ENCODE data around the gene PXN. TPM values are rescaled to one million over a fixed set of nuclear protein-coding genes. Genes with fewer than 3 reads are reported as not detected.

Gene PXN
- total and polyA plus RNA-seq, 2 of the 13 experiments (the other 11 are each of a cell fraction or from before 2014, with no cell fraction given) = 13.6 to 14.2 TPM

DNA sequence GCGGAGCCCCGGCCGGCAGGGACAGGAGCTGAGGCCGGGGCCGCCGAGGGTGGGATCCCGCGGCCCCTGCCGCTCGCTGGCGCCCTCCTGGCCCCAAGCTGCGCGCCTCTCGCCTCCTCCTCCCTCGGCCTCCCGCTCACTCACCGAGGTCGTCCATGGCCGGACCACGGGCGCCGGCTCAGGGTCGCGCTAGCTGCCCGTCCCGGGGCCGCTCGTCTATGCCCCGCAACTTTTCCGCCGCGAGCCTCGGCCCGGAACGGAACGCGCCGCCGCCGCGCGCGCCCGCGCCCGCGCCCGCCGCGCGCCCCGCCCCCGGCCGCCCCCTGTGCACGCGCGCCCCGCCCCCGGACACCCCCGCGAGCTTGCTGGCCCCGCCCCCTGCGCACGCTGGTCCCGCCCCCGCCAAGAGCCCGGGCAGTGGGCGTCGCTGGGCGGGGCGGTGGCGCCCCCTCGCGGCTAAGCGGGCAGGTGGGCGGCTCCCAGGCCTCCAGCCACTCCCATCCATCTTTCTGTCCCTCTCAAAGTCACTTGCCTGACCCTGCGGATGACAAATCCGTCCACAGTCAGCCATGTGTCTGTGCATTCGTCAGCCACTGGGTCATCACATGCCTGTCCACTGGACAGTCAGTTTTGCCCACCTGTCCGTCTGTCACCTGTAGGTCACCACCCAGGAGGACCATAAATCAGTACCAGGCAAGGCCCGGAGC is at the start of gene PXN (continued):
- TF ChIP-seq SUZ12 (IDR thresholded peaks at IDR 0.05; ENCODE audit: low read depth, low read length) = no peak
- no peak for TF ChIP-seq ZBTB25 (CRISPR knock-in tag; IDR thresholded peaks at IDR 0.05)
- TF ChIP-seq SMAD9 (CRISPR knock-in tag; IDR thresholded peaks at IDR 0.05) = no peak
- TF ChIP-seq CBFB (CRISPR knock-in tag; IDR thresholded peaks at IDR 0.05) = no peak
- no peak for TF ChIP-seq DBP (CRISPR knock-in tag; IDR thresholded peaks at IDR 0.05; ENCODE audit: not compliant biosample characterization)
- no peak for TF ChIP-seq ZNF484 (CRISPR knock-in tag; IDR thresholded peaks at IDR 0.05; ENCODE audit: borderline replicate concordance, low read depth)
- TF ChIP-seq ZNF607 (CRISPR knock-in tag; IDR thresholded peaks at IDR 0.05; ENCODE audit: borderline replicate concordance) = no peak
- no peak for TF ChIP-seq ZHX1 (CRISPR knock-in tag; IDR thresholded peaks at IDR 0.05; ENCODE audit: low read depth)
- TF ChIP-seq ZNF407 (CRISPR knock-in tag; IDR thresholded peaks at IDR 0.05; ENCODE audit: not compliant biosample characterization) = no peak
- TF ChIP-seq ZNF230 (CRISPR knock-in tag; IDR thresholded peaks at IDR 0.05) = no peak
- no peak for TF ChIP-seq MBNL3 (CRISPR knock-in tag; conservative IDR thresholded peaks at IDR 0.05)
- TF ChIP-seq ZNF589 (CRISPR knock-in tag; conservative IDR thresholded peaks at IDR 0.05) = no peak
- TF ChIP-seq CHD4 (IDR thresholded peaks at IDR 0.05; ENCODE audit: borderline replicate concordance, low read length) = no peak
- no peak for TF ChIP-seq IRF9 (CRISPR knock-in tag; IDR thresholded peaks at IDR 0.05; ENCODE audit: borderline replicate concordance)

All from HepG2 (cell line).